Activated CD8-positive, alpha-beta memory T cell treated with anti-CD3 and anti-CD28 coated beads for 48 hours (primary cell): ENCODE results near the gene COX6A1.
"Not testable (repeated sequence)": the region's sequence is repeated elsewhere in the genome, so short reads cannot be mapped to it uniquely, and the experiment has no call there.

Experiments used
- DNase-seq, 3 experiments: peaks; one replicate each; pipeline ENCODE4 v3.0.0-alpha.2; 2020; ENCODE audit warnings: low read depth in 2 of 3, low spot score in 2 of 3

COX6A1 gene

DNA sequence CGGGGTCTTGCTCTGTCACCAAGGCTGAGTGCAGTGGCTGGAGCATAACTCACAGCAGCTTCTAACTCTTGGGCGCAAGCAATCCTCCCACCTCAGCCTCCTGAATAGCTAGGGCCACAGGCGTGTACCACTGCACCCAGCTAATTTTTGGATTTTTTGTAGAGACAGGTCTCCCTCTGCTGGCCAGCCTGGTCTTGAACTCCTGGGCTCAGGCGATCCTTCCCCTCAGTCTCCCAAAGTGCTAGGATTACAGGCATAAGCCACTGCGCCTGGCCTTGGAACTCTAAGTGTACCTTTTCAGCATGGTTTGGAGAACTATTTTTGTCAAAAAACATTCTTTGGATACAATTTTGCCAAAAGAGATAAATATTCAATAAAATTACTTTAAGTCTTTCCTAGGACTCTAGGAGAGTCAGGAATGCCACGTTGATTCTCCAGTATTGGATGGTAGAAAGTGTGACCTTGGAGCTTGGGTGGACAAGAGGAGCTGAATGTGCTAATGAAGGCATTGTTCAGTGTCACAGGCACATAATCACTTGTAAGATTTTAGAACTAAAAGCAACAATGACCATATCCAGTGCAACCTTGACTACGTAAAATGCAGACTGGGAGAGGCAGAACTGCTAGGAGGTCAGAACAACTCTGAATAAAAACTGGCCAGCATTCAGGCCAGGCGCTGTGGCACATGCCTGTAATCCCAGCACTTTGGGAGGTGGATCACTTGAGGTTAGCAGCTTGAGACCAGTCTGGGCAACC lies 28.8 kb downstream of the COX6A1 start:
- no peak for DNase-seq

DNA sequence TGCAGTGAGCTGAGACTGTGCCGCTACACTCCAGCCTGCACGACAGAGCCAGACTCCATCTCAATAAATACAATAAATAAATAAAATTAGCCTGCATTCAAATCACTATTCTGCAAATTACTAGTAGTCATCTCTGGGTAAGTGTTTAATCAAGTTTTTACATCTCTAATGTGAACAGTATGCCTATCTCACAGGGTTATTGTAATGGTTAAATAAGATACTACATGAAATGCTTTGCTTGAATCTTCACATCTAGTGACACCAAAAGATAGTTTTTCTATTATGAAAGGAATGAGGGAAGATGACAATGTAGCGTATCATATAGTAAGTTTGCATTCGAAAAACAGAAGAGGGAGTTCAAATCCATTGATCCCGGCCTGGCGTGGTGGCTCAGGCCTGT lies 29.5 kb downstream of the COX6A1 start:
- DNase-seq = no peak

DNA sequence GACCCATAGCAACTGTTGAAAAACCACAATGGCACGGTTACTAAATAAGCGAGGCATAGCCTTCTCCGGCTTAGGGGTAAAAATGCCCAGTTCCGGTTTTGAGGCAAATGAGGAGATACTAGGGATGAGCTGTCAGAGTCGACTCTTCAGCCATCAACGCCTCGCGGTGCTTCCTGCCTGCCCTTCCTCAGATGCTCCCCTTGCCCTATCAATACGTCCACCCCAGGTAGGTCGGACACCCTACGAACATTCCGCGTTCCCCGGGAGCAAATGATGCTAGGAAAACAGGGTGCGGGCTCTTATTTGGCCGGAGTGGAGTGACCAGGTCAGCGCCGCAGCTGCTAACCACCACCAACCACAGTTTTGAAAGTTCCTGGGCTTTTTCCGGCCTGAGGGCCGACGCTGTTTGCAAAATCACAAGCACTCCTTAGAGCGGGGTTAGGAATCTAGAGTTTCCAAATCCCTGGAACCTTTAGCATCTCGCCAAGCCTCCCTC lies 30.5 kb downstream of the COX6A1 start:
- DNase-seq = no peak

DNA sequence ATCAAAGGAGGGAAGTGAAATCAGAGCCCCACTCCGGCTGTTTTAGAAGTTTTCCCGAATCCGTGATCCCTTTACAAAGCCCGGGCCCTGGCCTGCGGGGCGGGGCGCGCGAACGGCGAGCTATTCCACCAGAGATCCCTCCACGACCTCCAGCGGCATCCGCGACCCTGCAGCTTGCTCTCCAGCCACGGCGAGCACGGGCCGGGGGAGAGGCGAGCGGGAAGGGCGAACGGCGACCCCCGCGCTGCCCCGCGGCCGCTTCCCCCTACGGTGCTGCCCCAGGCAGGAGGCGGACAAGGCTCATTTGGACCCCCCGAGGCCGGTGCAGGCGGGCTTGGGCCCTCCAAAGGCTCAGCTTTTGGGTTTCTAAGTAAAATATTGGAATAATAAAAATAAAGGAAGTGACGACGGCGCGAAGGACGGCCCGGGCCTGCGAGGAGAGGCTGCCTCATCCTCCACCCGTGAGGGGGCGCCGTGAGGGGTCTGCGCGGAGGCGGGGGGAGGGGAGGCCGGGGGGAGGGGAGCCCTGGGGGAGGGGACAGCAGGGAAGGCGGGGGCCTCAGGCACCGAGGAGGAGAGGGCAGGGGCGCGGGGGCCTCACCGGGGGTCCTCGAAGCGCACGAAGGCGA lies 31.0 kb downstream of the COX6A1 start:
- DNase-seq = peak in 1 of 3 experiments; percentile 23

DNA sequence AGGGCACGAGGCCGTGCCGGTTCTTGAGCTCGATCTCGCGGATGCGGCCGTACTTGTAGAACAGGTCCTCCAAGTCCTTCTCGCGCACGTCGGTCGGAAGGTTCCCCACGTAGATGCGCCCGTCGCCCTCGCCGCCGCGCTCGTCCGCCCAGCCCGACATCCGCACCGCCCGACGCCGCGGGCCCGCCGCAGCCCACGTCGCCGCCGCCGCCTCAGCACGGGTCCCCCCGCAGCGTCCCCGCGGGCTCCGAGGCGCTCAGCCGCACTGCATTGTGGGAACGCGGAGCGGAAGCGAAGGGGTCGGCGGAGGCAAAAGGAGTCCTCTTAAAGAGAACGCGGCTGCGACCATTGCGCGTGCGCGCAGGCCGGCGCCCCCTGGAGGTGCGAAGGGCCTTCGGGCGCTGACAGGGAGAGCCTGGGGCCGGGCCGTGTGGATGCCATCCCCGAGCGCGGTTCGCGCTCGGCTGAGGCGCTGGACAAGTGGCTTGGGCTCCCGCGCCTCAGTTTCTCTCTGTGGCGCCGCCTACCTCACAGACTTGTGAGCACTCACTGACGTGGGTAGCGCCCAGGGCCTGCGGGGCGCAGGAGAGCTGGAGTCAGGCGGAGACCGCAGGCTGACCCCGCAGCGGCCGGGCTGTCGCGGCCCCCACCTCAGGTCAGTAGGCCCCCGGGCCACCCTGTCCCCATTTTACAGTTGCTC lies 31.7 kb downstream of the COX6A1 start, which contains the start of gene SRSF9:
TSS of gene SRSF9 (minus strand) at position 299 of the 700 bp plus-strand sequence. CDS start at position 160, 139 bp downstream.
- peak; percentile 93 to 95 (median 94) for DNase-seq

DNA sequence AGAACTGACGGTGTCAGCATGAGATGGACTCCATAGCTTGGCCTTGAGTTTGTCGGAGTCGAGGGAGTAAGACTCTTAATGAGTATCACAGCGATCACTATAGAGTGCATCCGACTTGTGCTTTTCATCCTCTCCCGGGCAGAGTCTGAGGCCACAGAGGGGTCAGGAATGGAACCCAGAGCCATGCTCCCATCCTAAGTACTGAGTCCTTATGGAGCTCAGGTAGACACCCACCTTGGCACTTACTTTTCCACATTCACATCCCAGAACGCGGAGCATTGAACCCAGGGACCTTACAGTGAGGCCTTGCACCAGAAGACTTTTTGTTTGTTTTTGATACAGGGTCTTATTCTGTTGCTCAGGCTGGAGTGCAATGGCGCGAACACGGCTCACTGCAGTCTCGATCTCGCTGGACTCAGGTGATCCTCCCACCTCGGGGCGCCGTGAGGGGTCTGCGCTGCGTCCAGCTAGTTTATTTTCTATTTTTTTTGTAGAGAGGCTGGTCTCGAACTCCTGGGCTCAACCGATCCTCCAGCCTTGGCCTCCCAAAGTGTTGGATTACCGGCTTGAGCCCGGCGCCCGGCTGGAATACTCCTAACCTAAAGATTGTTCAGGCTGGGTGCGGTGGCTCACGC lies 32.4 kb downstream of the COX6A1 start:
- no peak for DNase-seq

DNA sequence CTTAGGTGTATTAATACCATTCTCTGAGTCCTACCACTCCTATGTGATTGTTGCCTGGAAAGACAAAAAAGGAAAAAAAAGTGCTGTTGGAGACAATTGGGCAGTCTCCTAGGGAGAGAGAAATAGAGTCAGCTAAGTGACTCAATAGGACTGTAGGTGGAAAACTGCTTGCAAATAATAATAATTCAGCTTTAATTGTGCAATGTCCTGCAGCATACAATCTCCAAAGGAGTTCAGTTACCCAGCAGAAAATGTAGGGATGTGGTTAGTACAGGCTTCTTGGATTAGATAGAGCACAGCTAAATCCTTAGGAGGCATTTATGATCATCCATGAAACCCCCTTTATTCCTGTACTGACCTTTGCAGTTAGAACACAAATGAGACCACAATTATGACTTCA lies 34.6 kb downstream of the COX6A1 start:
- DNase-seq = no peak

DNA sequence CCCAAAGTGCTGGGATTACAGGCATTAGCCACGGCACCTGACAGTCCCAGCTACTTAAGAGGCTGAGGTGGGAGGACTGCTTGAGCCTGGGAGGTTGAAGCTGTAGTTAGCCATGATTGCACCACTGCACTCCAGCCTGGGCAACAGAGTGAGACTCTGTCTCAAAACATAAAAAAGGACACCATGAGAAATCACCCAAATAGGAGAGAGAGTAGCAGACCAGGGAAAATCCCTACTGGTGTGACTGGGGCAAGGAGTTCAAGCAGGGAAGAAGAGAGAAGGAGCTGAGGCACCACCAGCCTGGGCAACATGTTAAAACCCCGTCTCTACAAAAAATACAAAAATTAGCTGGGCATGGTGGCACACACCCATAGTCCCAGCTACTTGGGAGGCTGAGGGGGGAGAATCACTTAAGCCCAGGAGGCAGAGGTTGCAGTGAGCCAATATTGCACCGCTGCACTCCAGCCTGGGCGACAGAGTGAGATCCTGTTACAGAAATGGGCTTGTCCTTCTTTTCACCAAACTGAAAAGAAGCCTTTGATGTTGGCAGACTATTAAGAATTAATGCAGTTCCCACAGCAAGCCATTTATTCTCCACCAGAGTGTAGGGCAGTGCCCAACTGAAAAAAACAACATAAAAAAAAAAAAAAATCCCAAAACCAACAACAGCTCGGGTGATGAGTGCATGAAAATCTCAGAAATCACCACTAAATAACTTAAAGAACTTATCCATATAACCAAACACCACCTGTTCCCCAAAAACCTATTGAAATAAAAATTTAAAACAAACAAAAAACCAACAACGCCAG lies 36.1 kb downstream of the COX6A1 start:
- no peak for DNase-seq

DNA sequence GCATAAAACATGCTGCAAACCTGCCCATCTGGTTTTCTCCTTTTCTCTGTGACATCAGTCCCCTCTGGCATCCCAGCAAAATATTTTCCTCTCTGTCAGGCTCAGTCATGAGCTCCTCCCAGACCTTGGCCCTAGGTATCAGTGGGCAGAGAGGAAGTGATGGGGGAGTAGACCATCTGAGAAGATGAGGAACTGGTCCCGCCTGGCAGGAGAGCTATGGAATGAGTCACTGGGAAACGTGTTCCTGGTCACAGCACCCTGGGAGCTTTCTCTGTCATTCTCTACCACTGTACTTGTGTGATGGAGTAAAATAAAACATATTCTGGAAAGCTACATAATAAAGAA lies 36.7 kb downstream of the COX6A1 start:
- DNase-seq = no peak

DNA sequence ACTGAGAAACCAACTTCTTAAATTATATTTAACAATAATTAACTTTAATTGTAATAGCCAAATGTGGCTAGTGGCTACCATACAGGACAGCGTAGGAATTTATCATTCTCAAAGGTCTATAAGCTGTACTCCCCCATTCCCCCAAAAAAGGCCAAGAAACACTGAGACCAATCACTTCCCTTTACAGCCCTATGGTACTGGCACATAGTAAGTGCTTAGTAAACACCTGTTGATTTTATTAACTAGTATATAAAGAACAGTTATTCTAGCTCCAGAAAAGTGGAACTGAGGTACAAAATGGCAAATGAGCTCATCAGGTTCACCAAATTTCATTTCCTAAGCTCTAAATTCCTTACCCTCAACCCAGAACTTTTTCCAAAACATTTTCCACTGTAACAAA lies 37.7 kb downstream of the COX6A1 start:
- DNase-seq = no peak

DNA sequence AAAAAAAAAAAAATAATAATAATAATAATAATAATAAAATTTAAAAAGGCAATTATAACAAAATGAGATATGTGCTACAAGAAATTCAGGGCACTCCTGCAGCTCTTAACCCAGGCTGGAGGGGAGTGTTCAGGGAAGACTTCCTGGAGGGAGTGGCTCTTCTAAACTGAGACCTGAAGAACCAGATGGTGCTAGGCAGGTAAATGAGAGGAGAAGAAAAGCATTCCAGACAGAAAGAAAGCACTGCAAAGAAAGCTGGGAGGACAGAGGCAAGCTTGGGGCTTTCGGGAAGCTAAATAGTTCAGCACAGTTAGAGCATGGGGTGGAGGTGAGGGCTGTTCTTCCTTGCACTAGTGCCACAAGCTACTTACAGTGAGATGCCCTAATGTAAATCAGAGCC lies 41.5 kb downstream of the COX6A1 start:
- no peak for DNase-seq

DNA sequence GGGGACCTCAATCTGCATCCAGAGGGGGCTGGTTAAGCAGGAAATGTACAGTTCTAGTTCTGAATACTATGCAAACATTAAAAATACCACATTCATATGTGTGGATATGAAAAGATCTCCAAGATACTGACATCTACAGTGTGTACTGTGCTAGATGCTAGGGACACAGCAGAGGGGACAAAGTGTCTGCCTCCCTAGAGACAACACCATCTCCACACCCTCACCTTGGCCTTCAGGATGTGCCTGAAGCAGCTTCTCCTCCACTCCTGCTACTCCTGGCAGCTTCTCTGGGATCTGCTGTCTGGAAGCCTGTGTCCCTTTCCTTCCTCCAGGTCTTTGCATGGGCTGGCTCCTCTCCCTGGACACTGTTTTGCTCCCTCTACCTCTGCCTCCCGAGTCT lies 42.3 kb downstream of the COX6A1 start:
- DNase-seq = no peak

DNA sequence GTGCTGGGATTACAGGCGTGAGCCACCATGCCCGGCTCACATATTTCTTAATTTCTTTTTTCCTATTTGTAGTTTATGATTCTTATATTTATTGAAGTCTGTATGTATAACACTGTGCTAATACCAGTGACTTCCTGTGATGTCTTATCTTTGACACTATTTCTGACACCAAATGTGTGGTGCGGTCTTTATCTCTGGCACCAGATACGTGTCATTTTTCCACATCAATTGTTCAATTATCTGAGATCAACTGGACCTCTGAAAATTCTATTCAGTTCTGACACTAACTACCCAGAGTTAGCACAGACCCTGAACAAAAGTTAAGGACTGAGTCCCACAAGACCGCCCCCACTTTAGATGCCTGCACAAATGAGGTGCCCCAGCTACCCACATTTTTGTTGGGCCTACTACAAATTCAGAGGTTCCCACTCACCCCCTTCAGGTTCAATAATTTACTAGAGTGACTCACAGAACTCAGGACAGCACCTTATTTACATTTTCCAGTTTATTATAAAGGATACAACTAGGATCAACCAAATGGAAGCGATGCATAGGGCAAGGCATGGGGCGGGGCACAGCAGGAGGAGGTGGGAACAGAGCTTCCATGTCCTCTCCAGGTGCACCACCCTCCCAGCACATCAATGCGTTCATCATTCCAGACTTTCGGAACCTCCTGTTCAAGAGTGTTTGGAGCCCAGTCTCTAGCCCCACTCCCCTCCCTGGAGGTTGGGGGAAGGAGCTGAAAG lies 43.3 kb downstream of the COX6A1 start:
- DNase-seq = no peak

DNA sequence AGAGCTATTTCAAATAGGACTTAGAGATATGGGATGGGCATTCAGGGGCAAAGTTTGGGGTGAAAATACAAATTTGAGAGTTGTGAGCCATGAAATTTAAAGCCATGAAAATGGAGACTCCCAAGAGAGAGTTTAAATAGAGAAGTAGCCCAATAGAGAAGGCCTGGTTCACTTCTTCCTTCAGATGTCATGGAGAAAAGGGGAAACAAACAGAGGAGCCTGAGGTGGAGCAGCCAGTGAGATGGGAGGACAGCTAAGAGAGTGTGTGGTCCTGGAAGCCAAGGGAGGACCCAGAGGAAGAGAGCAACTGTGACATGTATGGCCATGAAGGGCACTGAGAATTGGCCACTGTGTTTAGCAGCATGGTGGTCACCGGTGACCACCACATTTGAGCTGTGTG lies 45.7 kb downstream of the COX6A1 start:
- DNase-seq = no peak

DNA sequence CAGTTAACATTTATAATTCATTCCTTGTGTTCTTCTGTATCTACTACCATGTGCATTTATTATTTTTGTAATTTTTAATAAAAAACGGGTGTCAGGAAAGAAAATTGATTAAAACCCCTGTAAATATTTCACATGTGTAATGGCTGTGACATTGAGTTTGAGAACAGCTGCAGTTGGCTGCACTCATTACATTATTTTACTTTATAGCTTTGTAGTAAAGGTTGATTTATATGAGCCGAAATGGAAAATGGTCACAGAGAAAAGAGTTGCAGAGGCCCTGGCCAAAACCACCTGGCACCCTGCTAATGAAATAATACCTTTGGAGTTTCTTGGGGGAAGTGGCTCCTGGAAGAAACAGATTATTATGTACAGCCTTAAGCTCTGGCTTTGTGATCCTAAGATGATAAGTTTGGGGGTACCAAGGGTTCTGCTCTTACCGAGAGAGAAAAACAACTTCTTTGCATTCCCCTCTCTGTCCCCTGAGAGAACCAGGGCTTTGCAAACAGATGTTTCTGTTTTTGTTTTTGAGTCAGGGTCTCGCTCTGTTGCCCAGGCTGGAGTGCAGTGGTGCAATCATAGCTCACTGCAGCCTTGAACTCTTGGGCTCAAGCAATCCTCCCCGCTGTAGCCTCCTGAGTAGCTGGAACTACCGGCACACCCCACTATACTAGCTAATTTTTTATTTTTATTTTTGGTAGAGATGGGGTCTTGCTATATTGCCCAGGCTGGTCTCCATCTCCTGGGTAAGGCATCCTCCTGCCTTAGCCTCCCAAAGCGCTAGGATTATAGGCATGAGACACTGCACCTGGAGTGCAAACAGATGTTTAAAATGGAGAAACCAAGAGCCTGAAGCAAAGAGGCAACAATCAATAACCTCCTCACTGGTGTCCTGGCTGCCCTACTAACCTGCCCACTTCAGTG lies 48.3 kb downstream of the COX6A1 start:
- DNase-seq = no peak

DNA sequence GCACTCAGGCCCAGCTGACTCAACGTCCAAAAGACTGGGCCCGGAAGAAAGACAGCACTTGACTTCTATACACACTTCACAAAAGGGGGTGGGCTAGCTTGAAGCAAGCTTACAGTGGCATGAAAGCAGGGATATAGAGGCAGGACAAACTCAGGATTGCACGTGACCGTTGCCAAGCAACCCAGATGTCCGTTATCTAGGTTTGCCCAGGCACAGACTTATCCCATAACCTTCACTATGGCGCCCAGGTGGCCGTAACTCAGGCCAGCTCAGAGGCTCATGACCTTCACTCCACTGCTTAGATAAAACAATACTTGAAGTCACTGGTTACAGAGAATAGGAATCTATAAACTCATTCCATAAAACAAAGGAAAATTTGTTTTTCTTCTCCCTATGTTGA lies 49.6 kb downstream of the COX6A1 start:
- DNase-seq = not testable (repeated sequence)

DNA sequence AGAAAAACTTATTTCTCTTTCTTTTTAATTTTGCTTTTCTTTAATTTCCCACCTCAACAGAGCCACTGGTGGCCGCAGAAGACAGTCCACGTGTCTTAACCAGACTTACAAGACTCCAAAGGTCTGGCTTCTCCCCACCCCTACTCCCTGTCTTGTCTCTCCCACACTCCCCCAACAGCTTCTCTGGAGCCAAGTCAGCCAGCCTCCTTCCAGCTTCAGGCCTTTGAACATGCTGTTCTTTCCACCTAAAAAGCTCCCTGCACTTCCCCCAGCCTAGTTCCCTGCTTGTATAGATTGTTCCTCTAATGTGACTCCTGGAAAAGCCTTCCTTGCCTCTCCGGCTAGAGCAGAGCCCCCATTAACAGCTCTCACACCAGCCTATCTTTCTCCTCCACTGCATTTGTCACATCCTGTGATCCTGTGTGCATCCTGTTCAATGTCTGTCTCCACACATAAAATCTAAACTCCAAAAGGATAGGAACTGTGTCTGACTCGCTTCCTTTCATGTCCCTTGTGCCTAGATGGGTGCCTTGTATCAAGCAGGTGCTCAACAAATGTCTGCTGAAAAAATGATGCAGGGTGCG lies 50.2 kb downstream of the COX6A1 start:
- no peak for DNase-seq

DNA sequence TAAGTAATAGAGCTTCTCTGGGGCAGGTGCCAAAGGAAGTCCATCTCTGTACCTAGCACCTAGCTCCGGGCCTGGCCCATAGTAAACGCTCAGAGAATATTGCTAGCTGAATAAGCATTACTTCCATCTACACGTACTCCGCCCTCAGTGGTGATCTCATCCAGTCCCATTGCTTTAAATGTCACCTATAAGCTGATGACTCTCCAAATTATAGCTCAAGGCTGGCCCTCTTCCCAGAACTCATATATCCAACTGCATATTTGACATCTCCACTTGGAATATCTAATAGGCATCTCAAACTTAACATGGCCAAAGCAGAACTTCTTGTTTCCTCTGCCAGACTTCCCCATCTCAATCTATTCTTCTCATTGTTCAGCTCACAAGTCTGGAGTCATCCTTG lies 51.1 kb downstream of the COX6A1 start:
- no peak for DNase-seq

DNA sequence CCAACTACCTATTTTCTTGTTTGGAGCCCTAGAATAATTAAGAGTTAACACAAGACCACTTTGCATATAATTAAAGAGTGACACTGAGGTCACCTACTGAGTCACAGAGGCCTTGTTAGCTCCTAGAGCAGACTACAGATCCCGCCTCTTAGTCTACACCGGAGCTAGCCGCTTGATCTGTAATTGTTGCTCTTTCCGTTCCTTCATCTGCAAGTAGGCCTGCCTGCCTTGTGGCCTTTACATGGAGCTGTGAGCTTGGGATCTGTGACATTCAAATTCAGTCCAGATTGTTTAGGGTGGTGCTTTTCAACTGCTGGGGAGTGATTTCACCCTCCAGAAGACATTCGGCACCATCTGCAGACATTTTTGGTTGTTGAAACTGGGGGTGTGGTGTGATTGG lies 52.4 kb downstream of the COX6A1 start:
- DNase-seq = no peak
